H1 (cell line): ENCODE measurements around the gene ARMC6. TPM values are rescaled to one million over a fixed set of nuclear protein-coding genes. Genes with fewer than 3 reads are reported as not detected.

Experiments used
- BACH1 ChIP-seq: IDR thresholded peaks from 2 replicates; pipeline ENCODE4 v1.6.1; 2012; ENCODE audit warnings: low read length, improper control_type of control experiment
- FOSL1 ChIP-seq: IDR thresholded peaks from 2 replicates; pipeline ENCODE4 v1.6.1; 2011; ENCODE audit warnings: mild to moderate bottlenecking, low read depth, low read length, moderate library complexity; ENCODE audit not compliant: insufficient read depth
- SIN3A ChIP-seq, 2 experiments: IDR thresholded peaks in 1 of 2; conservative IDR thresholded peaks in 1 of 2; 2 replicates each; pipeline ENCODE4 v1.6.1; 2011 to 2012; ENCODE audit warnings: low read length in 2 of 2, improper control_type of control experiment in 1 of 2, low read depth in 1 of 2, mild to moderate bottlenecking in 1 of 2
- polyA plus RNA-seq, 7 experiments: library from polyadenylated mRNA; depleted of rRNA in 3 of 7; stranded (reverse) in 5 of 7; unstranded in 2 of 7; fragments of >200 nt in 5 of 7; fragments of 200-250 nt in 2 of 7; gene quantifications; 1 replicate in 5 of 7; 2 replicates in 1 of 7; 4 replicates in 1 of 7; pipeline versions ENCODE4 v1.2.1 to v1.2.3, GENCODE V29; 2011 to 2013; ENCODE audit warnings: missing spikeins in 2 of 7, mixed read lengths in 2 of 7
- total RNA-seq: library from RNA; stranded (reverse); fragmentation: NEBNext Ultra II Directional; extraction: Animal tissue kit (Norgen Biotek cat#: 25700); gene quantifications from 2 replicates; pipeline ENCODE4 v1.2.1, GENCODE V29; 2021

ARMC6 gene
- total and polyA plus RNA-seq, 2 of the 8 experiments (the other 6 are each of a cell fraction or from before 2014, with no cell fraction given) = 67.1 to 68.3 TPM

DNA sequence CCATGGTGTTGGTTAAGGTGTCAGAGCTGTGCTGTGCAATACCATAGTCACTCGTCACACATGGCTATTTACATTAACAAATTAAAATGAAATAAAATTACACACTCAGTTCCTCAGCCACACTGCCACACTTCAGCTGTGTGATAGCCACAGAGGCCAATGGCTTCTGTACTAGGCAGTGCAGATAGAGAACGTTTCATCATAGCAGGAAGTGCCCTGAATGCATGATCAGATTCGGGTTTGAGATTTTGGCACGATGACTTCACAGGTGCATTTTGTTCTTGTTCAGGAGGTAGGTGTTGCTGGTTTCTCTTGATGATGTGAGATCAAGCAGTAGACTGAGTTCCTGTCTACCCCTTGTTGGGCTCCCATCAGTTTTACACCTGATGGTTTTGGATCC, 6.5 kb downstream of the ARMC6 start (continued):
- TF ChIP-seq FOSL1 (no peak), SIN3A (conservative IDR thresholded peaks at IDR 0.05 in 1 of 2, IDR thresholded peaks at IDR 0.05 in 1 of 2; ENCODE audit: low read depth in 1 of 2, low read length in 2 of 2) (no peak), BACH1 (no peak)
